Pancreas (tissue), 10 donors: ENCODE measurements around the gene OSBPL10. TPM values are rescaled to one million over a fixed set of nuclear protein-coding genes. Genes with fewer than 3 reads are reported as not detected.
A peak's percentile ranks its signal among the peaks of the same experiment; 100 is the strongest.

Experiments used
- ATAC-seq, 4 donors: fragments of 200-7000 bp; cut with Tn5 transposase; one replicate each; pipeline versions ENCODE4 v1.8.0 to v1.9.1; 2020; ENCODE audit warnings: mild to moderate bottlenecking in 4 of 4, moderate library complexity in 4 of 4
- DNase-seq, 6 donors: peaks; one replicate each; pipeline ENCODE4 v3.0.0-alpha.2; 2020
- FAIRE-seq: peaks from 2 replicates; lab custom pipeline; 2012; peaks lifted over from hg19 to GRCh38; lab: Jason Lieb, UNC
- H3K27ac ChIP-seq, 4 donors: fragments of 200-600 bp; sonication (generic); 1 replicate in 3 of 4; 2 replicates in 1 of 4; pipeline versions ENCODE4 v1.5.0 to v1.8.0; 2020
- H3K27me3 ChIP-seq, 4 donors: fragments of 200-600 bp; one replicate each; pipeline ENCODE4 v1.8.0; 2021
- H3K36me3 ChIP-seq, 3 donors: fragments of 200-600 bp; sonication (generic) in 1 of 3; one replicate each; pipeline versions ENCODE4 v1.5.0 to v1.8.0; 2020 to 2021
- H3K4me1 ChIP-seq, 3 donors: fragments of 200-600 bp; one replicate each; pipeline ENCODE4 v1.8.0; 2021
- H3K4me3 ChIP-seq, 4 donors: fragments of 200-600 bp; sonication (generic) in 2 of 4; one replicate each; pipeline versions ENCODE4 v1.5.0 to v1.8.0; 2020 to 2021
- H3K9me3 ChIP-seq, 4 donors: fragments of 200-600 bp; one replicate each; pipeline ENCODE4 v1.8.0; 2021
- CTCF ChIP-seq, 4 donors: fragments of 200-600 bp; sonication (generic) in 3 of 4; IDR thresholded peaks; one replicate each; pipeline versions ENCODE4 v1.5.0 to v1.8.0; 2021; ENCODE audit warnings: antibody characterized with exemption in 4 of 4
- WGBS, 2 donors: extraction: QIAGEN DNeasy Blood & Tissue Kit; methylation state at CpG; one replicate each; pipeline ENCODE4 v1.1.7; 2013; 5-methylcytosine and 5-hydroxymethylcytosine counted together
- intact Hi-C, 3 donors: fragments of 100-400 bp; cut with DNase I; formaldehyde crosslinking; loops; one replicate each; pipeline versions ENCODE4 v1.11.1 to v1.14.2; 2022
- polyA plus RNA-seq, 2 donors: library from polyadenylated mRNA; stranded (reverse); fragments of 200-250 nt; gene quantifications; one replicate each; pipeline ENCODE4 v1.2.3, GENCODE V29; 2013
- total RNA-seq, 6 donors: library from RNA; stranded (reverse); fragmentation: NEBNext Ultra II Directional in 4 of 6; extraction: Animal tissue kit (Norgen Biotek cat#: 25700) in 4 of 6; gene quantifications; one replicate each; pipeline versions ENCODE4 v1.2.1 to v1.2.4, GENCODE V29; 2021 to 2023
- donor health status: healthy with polysubstance abuse.
- donor health status: DM: no; HTN: no; CAD: no; lungs with moderate emphysema.
- donor health status: DM: no; HTN: no; CAD: no.
- donor health status: control.
- donor health status: control.
- donor health status: Bipolar disorder and iron deficiency.
- donor health status: DM: yes; HTN: yes; CAD: no.
- donor health status: DM: no; HTN: no; CAD: no.
- donor health status: DM: no; HTN: no; CAD: no.
- donor health status: DM: yes; HTN: yes; CAD: no.

The OSBPL10 gene
- total and polyA plus RNA-seq, 8 donors = 0.57 to 4.0 (median 2.2) TPM

DNA sequence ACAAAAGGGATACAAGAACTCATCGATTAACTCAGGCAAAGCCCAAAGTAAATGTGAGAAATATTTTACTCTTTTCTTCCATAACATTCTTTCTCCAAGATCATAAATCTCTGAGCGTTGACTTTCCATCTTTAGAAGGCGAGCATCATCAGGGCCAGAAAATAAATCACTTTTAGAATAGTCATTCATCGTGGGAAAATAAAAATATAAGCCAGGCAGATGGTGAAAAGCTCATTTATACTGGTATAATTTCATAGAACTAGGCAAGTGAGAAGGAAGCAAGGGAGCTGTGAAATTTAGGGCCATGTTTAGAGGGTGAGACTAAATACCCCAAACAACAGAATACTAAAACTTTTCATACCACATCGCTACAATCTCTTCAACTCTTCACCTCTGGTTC is 257.4 kb downstream of the OSBPL10 start:
- Histone ChIP-seq H3K4me1 (no peaks in the 10 kb centered on the region), H3K36me3 (no peaks in the 10 kb centered on the region), H3K27ac (no peak overlapping the region), H3K9me3 (no peaks in the 10 kb centered on the region), H3K4me3 (no peak overlapping the region), H3K27me3 (no peaks in the 10 kb centered on the region)
- TF ChIP-seq CTCF (IDR thresholded peaks at IDR 0.05) = no peak
- intact Hi-C loops = no loop called here
- no peak for FAIRE-seq
- no peak for DNase-seq
- no peak for ATAC-seq
- 79 to 86% methylated on average over 5 of the region's 5 CpGs for WGBS, 2 donors

GRCh38 chr3:31721676-31722075 is 259.4 kb downstream of the OSBPL10 start:
- Histone ChIP-seq H3K27me3 (no peaks in the 10 kb centered on the region), H3K4me1 (no peaks in the 10 kb centered on the region), H3K36me3 (no peaks in the 10 kb centered on the region), H3K27ac (no peak overlapping the region), H3K9me3 (no peaks in the 10 kb centered on the region), H3K4me3 (no peak overlapping the region)
- WGBS, 2 donors = 54 to 61% methylated on average over 3 of the region's 3 CpGs
- intact Hi-C loops = no loop called here
- TF ChIP-seq CTCF (IDR thresholded peaks at IDR 0.05) = no peak
- ATAC-seq (no peak), FAIRE-seq (no peak), DNase-seq (no peak)

- FAIRE-seq (no peak), ATAC-seq (peak in 1 of 4 donors; percentile 29), DNase-seq (no peak)
- intact Hi-C loops = no loop called here
- H3K27ac ChIP-seq = no peak overlapping the region
- no peaks in the 10 kb centered on the region for H3K9me3 ChIP-seq
- no peak overlapping the region for H3K4me3 ChIP-seq
- no peaks in the 10 kb centered on the region for H3K4me1 ChIP-seq
- TF ChIP-seq CTCF (IDR thresholded peaks at IDR 0.05) = no peak
- H3K36me3 ChIP-seq = no peaks in the 10 kb centered on the region
- H3K27me3 ChIP-seq = no peaks in the 10 kb centered on the region
- WGBS, 2 donors = 85 to 90% methylated on average over 11 of the region's 11 CpGs
Measured at GRCh38 chr3:31714495-31715280, 266.4 kb downstream of the OSBPL10 start.

DNA sequence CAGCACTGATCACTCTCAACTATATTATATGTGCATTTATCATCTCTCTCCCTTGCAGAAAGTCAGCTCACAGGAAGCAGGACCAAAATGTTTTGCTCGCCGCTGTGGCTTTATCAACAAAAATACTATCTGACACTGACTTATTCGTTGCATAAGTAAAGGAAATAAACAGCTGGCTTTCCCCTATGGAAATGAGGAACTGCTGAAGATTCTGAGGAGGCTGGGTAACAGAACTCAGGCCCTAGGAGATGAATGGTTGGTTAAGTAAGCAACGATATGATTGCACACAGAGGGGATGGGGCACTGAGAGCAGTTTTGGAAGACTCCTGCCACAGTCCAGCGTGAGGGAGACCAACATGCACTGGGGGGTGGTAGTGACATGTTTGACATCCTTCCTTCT is 267.2 kb downstream of the OSBPL10 start:
- DNase-seq = no peak
- H3K27me3 ChIP-seq = no peaks in the 10 kb centered on the region
- intact Hi-C loops = no loop called here
- no peaks in the 10 kb centered on the region for H3K36me3 ChIP-seq
- H3K4me1 ChIP-seq = no peaks in the 10 kb centered on the region
- no peak overlapping the region for H3K27ac ChIP-seq
- no peak for ATAC-seq
- H3K9me3 ChIP-seq = no peaks in the 10 kb centered on the region
- no peak overlapping the region for H3K4me3 ChIP-seq
- WGBS, 2 donors = 85 to 89% methylated on average over 5 of the region's 5 CpGs
- no peak for TF ChIP-seq CTCF (IDR thresholded peaks at IDR 0.05)
- FAIRE-seq = no peak

DNA sequence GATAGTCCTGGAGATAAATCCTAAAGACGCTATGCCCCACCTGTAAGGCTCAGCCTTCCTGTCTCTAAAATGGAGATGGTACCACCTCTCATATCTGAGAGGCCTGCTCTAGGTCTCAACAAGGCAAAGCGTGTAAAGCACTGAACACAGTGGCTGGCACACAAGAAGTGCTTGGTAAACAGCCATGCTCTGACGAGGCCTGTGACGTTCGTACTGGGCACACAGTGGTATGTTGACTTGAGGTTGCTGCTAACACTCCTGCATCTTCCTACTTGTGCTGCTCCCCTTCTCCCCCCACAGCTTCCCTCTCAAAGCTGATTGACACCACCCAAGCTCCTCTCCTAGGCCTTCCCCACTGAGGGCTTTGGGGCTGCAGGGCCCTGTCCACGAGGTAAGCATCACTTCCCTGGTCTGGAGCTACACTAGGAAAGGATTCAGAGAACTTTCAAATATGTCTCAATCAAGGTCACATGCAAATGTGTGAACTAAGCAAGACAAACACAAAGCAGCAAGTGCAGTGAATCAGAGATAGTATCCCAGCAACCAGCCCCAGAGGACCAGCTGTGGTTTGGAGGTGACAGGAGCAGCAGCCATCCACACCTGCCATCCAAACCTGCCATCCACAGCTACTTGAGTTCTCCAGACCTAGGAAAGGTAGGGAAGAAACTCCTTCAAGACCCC is 270.8 kb downstream of the OSBPL10 start:
- peak in 3 of 4 donors; percentile 49 to 77 (median 76) for ATAC-seq

More for the DNA sequence above, 270.8 kb downstream of the OSBPL10 start:
- DNase-seq = no peak
- Histone ChIP-seq H3K36me3 (no peaks in the 10 kb centered on the region), H3K9me3 (no peaks in the 10 kb centered on the region), H3K4me1 (no peaks in the 10 kb centered on the region), H3K27ac (no peak overlapping the region), H3K27me3 (no peaks in the 10 kb centered on the region), H3K4me3 (no peak overlapping the region)
- no peak for FAIRE-seq
- intact Hi-C loops = no loop called here
- 82 to 86% methylated on average over 6 of the region's 6 CpGs for WGBS, 2 donors
- TF ChIP-seq CTCF (IDR thresholded peaks at IDR 0.05) = no peak
